Gastroesophageal sphincter (tissue), 4 donors: ENCODE data around the gene COL12A1. TPM values are rescaled to one million over a fixed set of nuclear protein-coding genes. Genes with fewer than 3 reads are reported as not detected.
A peak's percentile ranks its signal among the peaks of the same experiment; 100 is the strongest.

Experiments
- ATAC-seq: fragments of 150-250 bp; one replicate; pipeline ENCODE4 v1.9.1; 2016; ENCODE audit warnings: mild to moderate bottlenecking, moderate library complexity
- H3K27ac ChIP-seq, 4 donors: fragments of 200-600 bp; sonication (generic) in 3 of 4; 1 replicate in 3 of 4; 2 replicates in 1 of 4; pipeline ENCODE4 v1.5.1; 2016 to 2019
- H3K27me3 ChIP-seq: fragments of 200-600 bp; sonication (generic); one replicate; pipeline ENCODE4 v1.5.1; 2019
- H3K36me3 ChIP-seq, 2 donors: fragments of 200-600 bp; sonication (generic); one replicate each; pipeline ENCODE4 v1.5.1; 2019; ENCODE audit warnings: control low read depth in 1 of 2
- H3K4me1 ChIP-seq, 3 donors: fragments of 200-600 bp; sonication (generic); 1 replicate in 2 of 3; 2 replicates in 1 of 3; pipeline ENCODE4 v1.5.1; 2016 to 2019; ENCODE audit warnings: control low read depth in 2 of 3
- H3K4me3 ChIP-seq, 2 donors: fragments of 200-600 bp; sonication (generic); one replicate each; pipeline ENCODE4 v1.5.1; 2019; ENCODE audit warnings: mild to moderate bottlenecking in 1 of 2, moderate library complexity in 1 of 2
- H3K9me3 ChIP-seq, 3 donors: fragments of 200-600 bp; sonication (generic); one replicate each; pipeline ENCODE4 v1.5.1; 2017 to 2019; ENCODE audit warnings: control low read depth in 2 of 3
- EP300 ChIP-seq: sonication (generic); formaldehyde crosslinking; IDR thresholded peaks from one replicate; pipeline ENCODE4 v1.6.1; 2017; ENCODE audit warnings: antibody characterized with exemption, mild to moderate bottlenecking
- POLR2A ChIP-seq, 2 donors: fragments of 450-650 bp; IDR thresholded peaks; one replicate each; pipeline ENCODE4 v1.6.1; 2017; ENCODE audit warnings: antibody characterized with exemption in 2 of 2, mild to moderate bottlenecking in 2 of 2, moderate library complexity in 1 of 2
- POLR2AphosphoS5 ChIP-seq: sonication (generic); formaldehyde crosslinking; IDR thresholded peaks from one replicate; pipeline ENCODE4 v1.6.1; 2017; ENCODE audit warnings: antibody characterized with exemption
- WGBS, 2 donors: methylation state at CpG; one replicate each; pipeline ENCODE4 v1.1.5; 2018; ENCODE audit warnings: low coverage in 1 of 2; 5-methylcytosine and 5-hydroxymethylcytosine counted together
- total RNA-seq, 4 donors: library from RNA; depleted of rRNA; stranded (reverse); fragments of >200 nt; gene quantifications; one replicate each; pipeline ENCODE4 v1.1.0, GENCODE V29; 2016
- TF ChIP-seq, protein P1 (sequence below), 4 experiments: fragments of 200-600 bp in 2 of 4; fragments of 450-650 bp in 2 of 4; sonication (generic) in 1 of 4; IDR thresholded peaks; one replicate each; pipeline ENCODE4 v1.5.1; 2017 to 2019; ENCODE audit warnings: antibody characterized with exemption in 4 of 4, mild to moderate bottlenecking in 2 of 4, moderate library complexity in 2 of 4

Gene COL12A1
- total RNA-seq, 4 donors from 2014 or later: 101 to 560 (median 237) TPM

DNA sequence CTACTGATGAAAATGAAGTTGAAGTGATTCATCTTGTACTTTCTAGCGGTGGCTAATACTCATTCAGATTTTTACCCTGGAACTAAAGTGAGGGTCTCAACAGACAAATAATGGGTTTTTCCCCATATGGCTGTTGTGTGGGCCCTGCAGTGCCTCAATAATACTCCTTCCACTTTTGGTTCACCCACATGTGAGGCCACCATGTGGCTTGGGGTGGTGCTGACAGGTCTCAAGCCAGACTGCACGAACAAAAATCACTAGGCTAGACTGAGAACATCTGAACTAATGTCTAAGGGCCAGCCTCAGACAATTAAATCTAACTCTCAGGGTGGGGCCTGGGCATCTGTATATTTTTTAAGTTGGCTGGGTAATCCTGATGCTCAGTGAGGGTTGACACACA lies 7.9 kb upstream of the COL12A1 start:
- Histone ChIP-seq H3K9me3 (no peaks in the 10 kb centered on the region), H3K36me3 (no peaks in the 10 kb centered on the region), H3K4me1 (peaks cover 0 to 21% (median 0%) of the 10 kb centered on the region in 3 donors), H3K4me3 (no peak overlapping the region), H3K27me3 (no peaks in the 10 kb centered on the region), H3K27ac (no peak overlapping the region)
- 100% methylated on average over 1 to 2 of the region's 2 CpGs for WGBS, 2 donors
- TF ChIP-seq POLR2AphosphoS5 (no peak), POLR2A (IDR thresholded peaks at IDR 0.05) (no peak), EP300 (no peak)
- TF ChIP-seq, protein P1, sequence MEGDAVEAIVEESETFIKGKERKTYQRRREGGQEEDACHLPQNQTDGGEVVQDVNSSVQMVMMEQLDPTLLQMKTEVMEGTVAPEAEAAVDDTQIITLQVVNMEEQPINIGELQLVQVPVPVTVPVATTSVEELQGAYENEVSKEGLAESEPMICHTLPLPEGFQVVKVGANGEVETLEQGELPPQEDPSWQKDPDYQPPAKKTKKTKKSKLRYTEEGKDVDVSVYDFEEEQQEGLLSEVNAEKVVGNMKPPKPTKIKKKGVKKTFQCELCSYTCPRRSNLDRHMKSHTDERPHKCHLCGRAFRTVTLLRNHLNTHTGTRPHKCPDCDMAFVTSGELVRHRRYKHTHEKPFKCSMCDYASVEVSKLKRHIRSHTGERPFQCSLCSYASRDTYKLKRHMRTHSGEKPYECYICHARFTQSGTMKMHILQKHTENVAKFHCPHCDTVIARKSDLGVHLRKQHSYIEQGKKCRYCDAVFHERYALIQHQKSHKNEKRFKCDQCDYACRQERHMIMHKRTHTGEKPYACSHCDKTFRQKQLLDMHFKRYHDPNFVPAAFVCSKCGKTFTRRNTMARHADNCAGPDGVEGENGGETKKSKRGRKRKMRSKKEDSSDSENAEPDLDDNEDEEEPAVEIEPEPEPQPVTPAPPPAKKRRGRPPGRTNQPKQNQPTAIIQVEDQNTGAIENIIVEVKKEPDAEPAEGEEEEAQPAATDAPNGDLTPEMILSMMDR (IDR thresholded peaks at IDR 0.05): no peak
- no peak for ATAC-seq

DNA sequence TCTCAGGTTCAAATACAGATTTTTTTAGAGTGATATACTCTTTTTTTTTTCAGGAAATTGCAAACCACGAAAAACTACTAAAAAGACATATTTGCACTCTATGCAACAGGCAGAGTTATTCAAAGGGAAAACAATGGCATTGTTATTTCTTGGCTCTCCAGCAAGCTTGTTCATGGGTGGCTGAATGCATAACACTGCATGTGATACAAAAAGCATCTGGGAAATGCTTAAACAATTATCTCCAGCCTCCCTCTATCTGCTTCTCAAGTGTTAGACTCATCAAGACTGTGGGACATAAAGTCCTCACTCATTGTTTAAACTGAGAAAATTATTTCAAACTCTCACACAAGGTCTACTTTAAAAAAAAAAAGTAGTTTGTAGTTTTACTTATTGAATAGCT lies 7.3 kb upstream of the COL12A1 start:
- Histone ChIP-seq H3K27me3 (no peaks in the 10 kb centered on the region), H3K9me3 (no peaks in the 10 kb centered on the region), H3K4me3 (no peak overlapping the region), H3K4me1 (peaks cover 0 to 27% (median 5%) of the 10 kb centered on the region in 3 donors), H3K27ac (no peak overlapping the region), H3K36me3 (no peaks in the 10 kb centered on the region)
- no peak for TF ChIP-seq POLR2A (IDR thresholded peaks at IDR 0.05)
- TF ChIP-seq, protein P1 (IDR thresholded peaks at IDR 0.05): no peak
- no peak for TF ChIP-seq POLR2AphosphoS5
- TF ChIP-seq EP300: no peak
- WGBS, 2 donors: 35 to 43% methylated on average over 1 of the region's 1 CpG
- ATAC-seq: no peak

DNA sequence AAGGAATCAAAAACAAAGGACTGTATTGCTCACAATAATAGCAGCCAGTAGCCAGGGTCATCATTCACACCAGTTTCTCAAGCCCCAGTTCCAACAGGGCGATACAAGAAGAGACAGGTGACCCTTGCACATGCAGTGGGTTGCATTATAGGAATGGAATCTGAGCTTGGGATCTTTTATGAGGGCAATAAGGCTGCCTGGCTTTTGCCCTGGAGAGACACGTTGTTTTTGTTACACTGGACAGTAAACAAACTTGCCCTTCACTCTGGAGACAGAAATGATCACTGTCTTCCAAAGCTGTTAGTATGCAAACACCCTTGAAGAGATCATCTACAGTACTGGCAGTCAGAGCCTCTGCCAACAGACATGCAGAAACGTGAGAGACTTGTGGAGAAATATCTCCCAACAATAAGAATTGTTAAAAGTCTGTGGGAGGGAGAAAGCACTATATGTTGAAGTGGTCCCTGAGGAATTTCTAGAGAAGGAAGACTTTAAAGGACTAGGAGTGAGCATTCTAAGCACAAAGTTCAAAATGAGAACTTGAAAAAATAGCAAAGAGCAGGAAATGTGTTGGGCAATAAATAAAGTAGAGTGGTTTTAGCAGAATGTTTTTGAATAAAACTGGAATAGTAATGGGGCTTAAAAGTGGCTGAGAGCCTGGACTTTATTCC lies 6.2 kb upstream of the COL12A1 start:
- no peaks in the 10 kb centered on the region for H3K36me3 ChIP-seq
- H3K4me3 ChIP-seq: no peak overlapping the region
- no peak overlapping the region for H3K27ac ChIP-seq
- no peaks in the 10 kb centered on the region for H3K27me3 ChIP-seq
- H3K4me1 ChIP-seq: peaks cover 0 to 29% (median 8%) of the 10 kb centered on the region in 3 donors
- no peaks in the 10 kb centered on the region for H3K9me3 ChIP-seq
- ATAC-seq: no peak
- no peak for TF ChIP-seq POLR2A (IDR thresholded peaks at IDR 0.05)
- no peak for TF ChIP-seq POLR2AphosphoS5
- TF ChIP-seq EP300: no peak
- TF ChIP-seq, protein P1 (IDR thresholded peaks at IDR 0.05): no peak
- 0 to 17% methylated on average over 2 of the region's 3 CpGs for WGBS, 2 donors

DNA sequence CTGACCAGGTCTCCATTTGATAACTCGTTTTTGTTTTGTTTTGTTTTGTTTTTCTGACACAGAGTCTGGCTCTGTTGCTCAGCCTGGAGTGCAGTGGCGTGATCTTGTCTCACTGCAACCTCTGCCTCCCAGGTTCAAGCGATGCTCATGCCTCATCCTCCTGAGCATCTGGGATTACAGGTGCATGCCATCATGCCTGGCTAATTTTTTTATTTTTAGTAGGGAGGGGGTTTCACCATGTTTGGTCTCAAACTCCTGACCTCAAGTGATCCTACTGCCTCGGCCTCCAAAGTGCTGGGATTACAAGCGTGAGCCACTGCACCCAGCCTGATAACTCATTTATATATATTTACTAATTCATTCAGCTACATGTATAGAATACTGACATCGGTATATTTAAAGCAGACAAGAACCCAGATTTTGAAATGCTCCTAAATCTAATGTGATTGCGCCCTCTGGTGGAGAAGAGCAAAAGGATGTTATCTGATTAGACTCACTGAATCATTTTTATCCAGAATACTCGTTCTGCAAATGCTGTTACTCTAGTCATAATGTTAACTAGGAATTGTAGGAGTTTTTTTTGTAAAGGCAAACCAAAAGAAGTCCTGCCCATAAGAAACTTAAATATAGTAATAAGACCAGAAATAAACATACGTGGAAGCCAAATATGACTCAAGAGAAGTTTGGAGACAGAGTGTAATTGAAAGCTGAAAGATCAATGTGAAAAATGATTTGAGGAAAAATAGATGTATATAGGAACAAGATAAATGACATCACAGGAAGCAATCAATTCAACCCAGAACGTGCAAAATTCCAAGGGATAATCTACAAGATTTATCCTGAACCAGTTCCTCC lies 5.3 kb upstream of the COL12A1 start:
- WGBS, 2 donors: 11 to 19% methylated on average over 9 to 10 of the region's 10 CpGs
- H3K27ac ChIP-seq: no peak overlapping the region

More for the DNA sequence above, 5.3 kb upstream of the COL12A1 start:
- Histone ChIP-seq H3K27me3 (peaks cover 2% of the 10 kb centered on the region), H3K4me3 (no peak overlapping the region), H3K36me3 (no peaks in the 10 kb centered on the region), H3K9me3 (no peaks in the 10 kb centered on the region), H3K4me1 (peaks cover 0 to 38% (median 8%) of the 10 kb centered on the region in 3 donors)
- TF ChIP-seq, protein P1 (IDR thresholded peaks at IDR 0.05): peak; percentile 75 to 83 (median 78)
- TF ChIP-seq POLR2A (IDR thresholded peaks at IDR 0.05): no peak
- ATAC-seq: no peak
